ENCODE results near the gene SNRNP48.

DNA sequence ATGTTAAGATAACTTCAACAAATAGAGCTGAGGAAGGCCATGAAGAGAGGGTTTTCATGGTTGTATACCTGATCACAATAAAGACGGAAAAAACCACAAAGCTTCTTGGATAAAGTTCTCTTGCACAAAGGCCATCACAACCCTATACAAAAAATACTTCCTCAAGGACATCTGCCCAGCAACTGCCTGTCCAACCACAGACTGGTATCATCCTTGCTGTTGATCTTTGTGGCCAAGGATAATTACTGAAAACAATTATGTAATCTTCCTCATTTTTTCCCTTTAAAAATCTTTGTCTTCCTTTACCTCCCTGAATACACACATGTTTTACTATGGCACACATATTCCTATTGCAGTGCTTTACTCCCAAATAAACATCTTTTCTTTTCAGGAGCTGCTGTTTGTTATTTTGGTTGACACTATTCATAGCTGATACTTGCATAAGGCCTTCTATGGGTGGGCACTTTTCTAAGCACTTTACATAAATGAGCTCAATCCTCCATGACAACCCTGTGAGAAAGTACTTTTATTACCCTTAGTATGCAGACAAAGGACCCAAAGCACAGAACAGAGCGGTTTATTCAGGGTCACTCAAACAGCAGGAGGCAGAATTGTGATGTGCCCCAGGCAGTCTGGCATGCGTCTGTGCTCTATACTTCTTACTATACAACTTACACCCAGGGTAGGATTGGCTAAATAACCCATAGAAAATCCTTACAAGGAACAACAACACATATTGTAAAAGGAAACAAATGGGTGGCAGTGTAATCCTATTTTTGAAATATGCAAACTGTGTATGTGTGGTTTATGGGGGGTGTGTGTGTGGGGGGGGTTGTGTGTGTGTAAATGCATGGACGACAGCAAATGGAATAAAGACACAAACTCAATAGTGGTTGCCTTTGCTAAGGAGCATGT, 35.1 kb downstream of the SNRNP48 start:
- TF ChIP-seq MAFK (IDR thresholded peaks at IDR 0.05; ENCODE audit: low read depth, low read length): no peak
- TF ChIP-seq, protein P1, sequence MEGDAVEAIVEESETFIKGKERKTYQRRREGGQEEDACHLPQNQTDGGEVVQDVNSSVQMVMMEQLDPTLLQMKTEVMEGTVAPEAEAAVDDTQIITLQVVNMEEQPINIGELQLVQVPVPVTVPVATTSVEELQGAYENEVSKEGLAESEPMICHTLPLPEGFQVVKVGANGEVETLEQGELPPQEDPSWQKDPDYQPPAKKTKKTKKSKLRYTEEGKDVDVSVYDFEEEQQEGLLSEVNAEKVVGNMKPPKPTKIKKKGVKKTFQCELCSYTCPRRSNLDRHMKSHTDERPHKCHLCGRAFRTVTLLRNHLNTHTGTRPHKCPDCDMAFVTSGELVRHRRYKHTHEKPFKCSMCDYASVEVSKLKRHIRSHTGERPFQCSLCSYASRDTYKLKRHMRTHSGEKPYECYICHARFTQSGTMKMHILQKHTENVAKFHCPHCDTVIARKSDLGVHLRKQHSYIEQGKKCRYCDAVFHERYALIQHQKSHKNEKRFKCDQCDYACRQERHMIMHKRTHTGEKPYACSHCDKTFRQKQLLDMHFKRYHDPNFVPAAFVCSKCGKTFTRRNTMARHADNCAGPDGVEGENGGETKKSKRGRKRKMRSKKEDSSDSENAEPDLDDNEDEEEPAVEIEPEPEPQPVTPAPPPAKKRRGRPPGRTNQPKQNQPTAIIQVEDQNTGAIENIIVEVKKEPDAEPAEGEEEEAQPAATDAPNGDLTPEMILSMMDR (conservative IDR thresholded peaks at IDR 0.05; ENCODE audit: low read depth, low read length): 0 out of 2 replicates have a peak, but pooled peaks have one; percentile 5
